Astrocyte of the cerebellum (primary cell): ENCODE data around the gene CHRND.

Experiments used
- DNase-seq: peaks from one replicate; pipeline ENCODE4 v3.0.0-alpha.2; 2011; ENCODE audit warnings: low read depth
- H3K4me3 ChIP-seq: 2 replicates; pipeline ENCODE4 v1.5.1; 2011; ENCODE audit warnings: mild to moderate bottlenecking, low read depth, low read length, moderate library complexity
- in situ Hi-C: cut with HindIII; loops from 2 replicates; pipeline ENCODE4 v1.10.0; 2017; ENCODE audit warnings: low sequenced_read_pairs
- TF ChIP-seq, protein P1 (sequence below): IDR thresholded peaks from 2 replicates; pipeline ENCODE4 v1.5.1; 2012; ENCODE audit warnings: low read length, low read depth, moderate library complexity, mild to moderate bottlenecking; ENCODE audit errors: missing control alignments

The CHRND gene

DNA sequence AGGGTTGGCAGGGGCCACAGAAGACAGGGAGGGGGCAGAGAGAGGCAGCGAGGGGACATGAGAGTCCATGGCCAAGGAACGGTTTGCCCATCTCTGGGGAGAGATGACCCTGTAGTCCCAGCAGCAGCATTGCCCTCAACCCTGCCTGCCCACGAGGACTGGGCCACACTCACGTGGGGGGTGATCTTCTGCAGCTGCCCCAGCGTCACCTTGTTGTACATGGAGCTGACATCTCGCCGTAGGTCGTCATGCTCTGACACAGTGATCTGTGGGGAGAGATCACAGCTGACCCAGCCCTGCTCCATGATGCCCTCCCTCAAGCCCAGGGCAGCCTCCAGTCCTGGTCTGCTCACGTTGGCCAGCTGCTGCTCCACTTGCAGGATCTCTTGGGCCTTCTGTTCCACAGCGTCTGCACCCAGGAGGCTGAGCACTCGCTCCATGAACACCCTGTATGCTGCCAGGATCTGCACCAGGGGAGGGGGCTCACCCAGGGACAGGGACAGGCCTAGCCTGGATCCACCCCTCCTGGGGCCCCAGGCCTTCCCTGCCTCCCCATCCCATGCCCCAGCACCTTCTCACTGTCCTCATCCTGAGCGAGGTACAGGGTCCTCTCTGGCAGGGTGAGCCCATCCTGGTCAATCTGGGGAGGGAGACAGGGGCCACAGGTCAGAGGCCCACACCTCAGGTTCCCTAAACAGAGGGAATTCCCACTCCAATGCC, 41.2 kb upstream of the CHRND start:
- TF ChIP-seq, protein P1, sequence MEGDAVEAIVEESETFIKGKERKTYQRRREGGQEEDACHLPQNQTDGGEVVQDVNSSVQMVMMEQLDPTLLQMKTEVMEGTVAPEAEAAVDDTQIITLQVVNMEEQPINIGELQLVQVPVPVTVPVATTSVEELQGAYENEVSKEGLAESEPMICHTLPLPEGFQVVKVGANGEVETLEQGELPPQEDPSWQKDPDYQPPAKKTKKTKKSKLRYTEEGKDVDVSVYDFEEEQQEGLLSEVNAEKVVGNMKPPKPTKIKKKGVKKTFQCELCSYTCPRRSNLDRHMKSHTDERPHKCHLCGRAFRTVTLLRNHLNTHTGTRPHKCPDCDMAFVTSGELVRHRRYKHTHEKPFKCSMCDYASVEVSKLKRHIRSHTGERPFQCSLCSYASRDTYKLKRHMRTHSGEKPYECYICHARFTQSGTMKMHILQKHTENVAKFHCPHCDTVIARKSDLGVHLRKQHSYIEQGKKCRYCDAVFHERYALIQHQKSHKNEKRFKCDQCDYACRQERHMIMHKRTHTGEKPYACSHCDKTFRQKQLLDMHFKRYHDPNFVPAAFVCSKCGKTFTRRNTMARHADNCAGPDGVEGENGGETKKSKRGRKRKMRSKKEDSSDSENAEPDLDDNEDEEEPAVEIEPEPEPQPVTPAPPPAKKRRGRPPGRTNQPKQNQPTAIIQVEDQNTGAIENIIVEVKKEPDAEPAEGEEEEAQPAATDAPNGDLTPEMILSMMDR = no peak
- no peak for DNase-seq
- no peak overlapping the region for H3K4me3 ChIP-seq
- in situ Hi-C loops = no loop called here

DNA sequence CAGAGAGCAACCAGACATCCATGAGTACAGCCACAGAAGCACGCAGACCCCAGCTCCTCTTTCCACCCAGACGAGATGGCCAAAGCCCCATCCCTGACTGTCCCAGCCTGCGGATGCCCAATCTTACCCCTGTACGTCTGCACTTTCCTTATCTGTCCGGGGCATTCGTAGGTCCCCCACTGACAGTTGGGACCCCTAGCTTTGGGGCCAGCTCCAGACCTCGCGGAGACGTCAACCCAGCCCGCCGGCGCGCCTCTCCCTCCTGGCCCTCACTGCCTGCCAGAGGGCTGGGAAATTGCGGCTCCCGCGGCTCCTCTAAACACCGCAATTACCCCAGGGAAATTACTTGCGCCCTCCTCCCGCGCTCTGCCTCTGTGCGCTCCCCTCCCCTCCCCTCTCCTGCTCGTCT, 40.6 kb upstream of the CHRND start:
- in situ Hi-C loops = no loop called here
- H3K4me3 ChIP-seq = no peak overlapping the region

DNA sequence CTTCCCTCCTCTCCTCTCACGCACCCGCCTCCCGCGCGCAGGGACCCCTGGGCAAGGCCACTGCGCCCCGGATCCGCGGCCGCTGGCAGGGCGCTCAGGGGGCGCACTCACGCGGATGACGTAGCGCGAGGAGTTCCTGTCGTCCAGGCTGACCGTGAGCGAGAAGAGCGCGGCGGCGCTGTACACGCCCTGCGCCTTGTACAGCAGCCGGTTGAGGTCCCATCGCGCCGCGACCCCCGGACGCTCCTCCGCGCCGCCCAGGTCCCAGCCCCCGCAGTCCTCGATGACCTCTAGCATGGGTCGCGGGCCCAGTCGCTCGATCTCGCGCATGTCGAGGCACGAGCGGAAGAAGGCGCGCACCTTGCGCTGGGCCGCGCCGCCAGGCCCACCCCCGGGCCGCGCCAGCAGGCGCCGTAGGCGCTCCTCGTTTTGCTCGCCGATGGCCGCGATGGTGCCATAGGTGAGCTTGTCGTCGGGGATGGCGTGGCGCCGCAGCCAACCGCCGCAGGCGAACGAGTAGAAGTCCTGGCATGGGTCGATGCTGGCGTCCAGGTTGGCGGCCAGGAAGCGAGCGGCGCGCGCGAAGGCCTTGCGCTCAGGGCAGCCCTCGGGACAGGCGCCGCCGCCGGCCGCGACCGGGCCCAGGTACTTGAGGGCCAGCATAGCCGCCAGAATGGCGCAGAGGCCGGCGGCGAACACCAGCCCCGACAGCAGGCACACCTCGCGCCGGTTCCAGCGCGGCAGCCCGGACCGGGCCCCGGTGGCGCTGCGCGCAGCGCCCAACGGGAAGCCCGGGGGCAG, 40.0 kb upstream of the CHRND start:
- DNase-seq = no peak
- TF ChIP-seq, protein P1 = no peak
- no peak overlapping the region for H3K4me3 ChIP-seq
- in situ Hi-C loops = no loop called here

More for the DNA sequence above, 40.6 kb upstream of the CHRND start:
- DNase-seq = no peak
- TF ChIP-seq, protein P1 = no peak

DNA sequence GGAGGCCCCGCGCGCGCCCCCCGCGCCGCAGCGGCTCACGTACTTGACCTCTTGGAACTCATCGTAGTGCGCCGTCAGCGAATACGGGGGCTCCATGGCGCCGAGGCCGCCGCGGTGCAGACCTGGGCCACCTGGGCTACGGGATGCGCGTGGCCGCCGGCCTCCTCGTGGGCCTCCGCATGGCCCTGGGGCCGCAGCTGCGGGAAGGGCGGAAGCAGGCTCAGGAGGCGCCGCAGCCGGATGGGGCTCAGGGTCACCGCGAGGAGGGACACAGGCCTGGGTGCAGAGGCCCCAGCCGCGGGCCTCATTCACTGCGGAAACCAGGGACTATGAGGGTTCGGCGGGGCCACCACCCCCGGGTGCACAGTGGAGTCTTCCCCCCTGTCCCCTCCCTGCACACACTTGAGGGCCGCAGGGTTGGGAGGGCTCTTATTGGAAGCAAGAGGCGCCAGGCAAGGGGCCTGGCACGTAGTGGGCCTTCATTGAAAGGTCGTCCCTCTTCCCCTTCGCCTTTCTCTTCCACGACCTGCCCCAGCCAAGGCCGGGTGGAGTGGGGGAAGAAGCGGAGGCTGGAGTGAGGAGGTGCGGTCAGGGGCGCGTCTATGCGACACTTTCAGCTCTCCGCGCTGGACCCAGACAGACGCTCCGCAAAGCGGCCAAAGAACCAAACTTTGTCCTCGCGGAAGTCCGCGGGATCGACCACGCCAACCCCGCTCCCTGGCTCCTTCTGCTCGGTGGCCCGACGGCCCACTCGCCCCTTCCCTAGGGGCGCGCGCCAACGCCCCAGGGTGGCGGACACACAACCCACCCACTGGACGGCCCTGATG, 39.2 kb upstream of the CHRND start:
- in situ Hi-C loops = no loop called here
- TF ChIP-seq, protein P1 = no peak
- DNase-seq = no peak
- no peak overlapping the region for H3K4me3 ChIP-seq

DNA sequence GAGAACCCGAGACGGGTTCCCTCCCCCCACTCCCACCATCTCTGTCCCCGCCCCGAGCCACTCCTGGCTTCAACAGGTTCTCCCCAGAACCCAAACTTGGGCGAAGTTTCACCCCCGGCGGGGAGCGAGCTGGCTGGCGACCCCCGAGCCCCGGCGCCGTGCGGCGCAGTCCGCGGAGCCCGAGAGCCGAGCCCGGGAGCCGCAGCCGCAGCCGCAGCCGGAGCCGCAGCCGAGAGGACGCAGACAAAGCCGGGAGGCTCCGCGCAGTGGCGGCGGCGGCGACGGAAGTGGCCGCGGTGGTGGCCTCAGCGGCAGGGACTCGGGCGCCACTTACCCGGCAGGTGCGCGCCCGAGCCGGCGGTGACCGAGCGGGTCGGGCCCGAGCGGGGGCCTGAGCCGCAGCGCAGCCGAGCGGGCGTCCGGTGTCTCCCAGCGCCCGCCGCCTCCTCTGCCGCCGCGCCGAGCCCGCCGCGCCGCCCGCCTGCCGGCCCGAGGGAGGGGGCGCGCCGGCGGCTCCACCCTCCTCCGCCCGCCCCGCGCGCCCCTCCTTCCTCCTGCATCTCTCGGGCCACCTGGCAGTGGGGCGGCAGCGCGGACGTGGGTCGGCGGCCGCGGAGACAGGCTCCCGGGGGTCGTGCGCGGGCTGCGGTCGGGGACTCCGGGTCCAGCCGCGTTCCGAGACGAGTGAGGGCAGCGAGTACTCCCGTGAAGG, 38.4 kb upstream of the CHRND start, which contains the start of gene ECEL1:
Gene ECEL1, minus strand, starts transcription at position 450 of the 712 bp plus-strand sequence. CDS start 1,181 bp downstream, outside the sequence.
- no peak within 1 kb of the TSS for H3K4me3 ChIP-seq
- in situ Hi-C loops = no loop called here
- no peak for DNase-seq
- TF ChIP-seq, protein P1 = no peak

DNA sequence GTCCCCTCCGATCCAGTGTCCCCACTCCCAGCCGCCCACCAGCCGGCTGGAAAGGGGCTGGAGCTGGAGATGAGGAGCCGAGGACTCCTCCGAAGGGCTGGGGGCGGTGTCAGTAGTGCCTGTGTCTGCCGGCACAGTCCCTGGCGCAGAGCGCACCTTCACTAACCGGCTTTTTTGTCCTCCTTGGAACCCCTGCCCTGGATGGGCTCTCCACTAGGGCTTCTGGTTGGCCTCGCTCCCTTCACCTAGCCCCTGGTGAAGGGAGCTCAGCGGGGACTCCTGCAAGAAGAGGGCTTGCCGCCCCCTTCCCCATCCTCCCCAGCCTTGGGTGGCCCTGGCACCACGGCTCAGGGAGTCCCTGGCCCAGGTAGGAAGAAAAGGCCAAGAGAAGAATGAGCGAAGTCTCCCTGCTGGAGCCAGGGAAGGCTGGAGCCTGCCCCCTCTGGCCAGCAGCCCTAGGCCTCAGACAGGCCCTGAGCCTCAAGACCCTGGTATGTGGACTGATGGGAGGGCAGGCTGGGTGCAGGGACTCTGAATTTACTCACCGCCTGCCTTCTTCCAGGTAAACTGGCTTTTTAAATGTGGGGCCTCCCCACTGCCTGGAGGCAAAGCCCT, 37.8 kb upstream of the CHRND start:
- no peak overlapping the region for H3K4me3 ChIP-seq
- DNase-seq = no peak
- in situ Hi-C loops = no loop called here

More for the DNA sequence above, 37.8 kb upstream of the CHRND start:
- TF ChIP-seq, protein P1 = no peak
